Tibial nerve (tissue), 4 donors: ENCODE results near the gene TP53. TPM values are rescaled to one million over a fixed set of nuclear protein-coding genes. Genes with fewer than 3 reads are reported as not detected.
A peak's percentile ranks its signal among the peaks of the same experiment; 100 is the strongest.

ENCODE experiments used
- DNase-seq, 2 donors: peaks; one replicate each; pipeline ENCODE4 v3.0.0-alpha.2; 2019; ENCODE audit warnings: low spot score in 2 of 2
- H3K27ac ChIP-seq, 4 donors: fragments of 200-600 bp; sonication (generic) in 3 of 4; one replicate each; pipeline ENCODE4 v1.5.1; 2017 to 2019; ENCODE audit warnings: mild to moderate bottlenecking in 1 of 4
- H3K27me3 ChIP-seq, 2 donors: fragments of 200-600 bp; sonication (generic) in 1 of 2; one replicate each; pipeline versions ENCODE4 v1.5.1 to v1.6.0; 2017 to 2019
- H3K36me3 ChIP-seq, 3 donors: fragments of 200-600 bp; sonication (generic); one replicate each; pipeline ENCODE4 v1.5.1; 2018 to 2019
- H3K4me1 ChIP-seq, 4 donors: fragments of 200-600 bp; sonication (generic) in 3 of 4; one replicate each; pipeline ENCODE4 v1.5.1; 2017 to 2019
- H3K4me3 ChIP-seq, 4 donors: fragments of 200-600 bp; sonication (generic) in 3 of 4; one replicate each; pipeline ENCODE4 v1.5.1; 2017 to 2019; ENCODE audit warnings: mild to moderate bottlenecking in 1 of 4, moderate library complexity in 1 of 4
- H3K9me3 ChIP-seq, 4 donors: fragments of 200-600 bp; sonication (generic) in 3 of 4; one replicate each; pipeline ENCODE4 v1.5.1; 2017 to 2019
- EP300 ChIP-seq, 2 donors: sonication (generic); formaldehyde crosslinking; IDR thresholded peaks; one replicate each; pipeline ENCODE4 v1.6.1; 2017; ENCODE audit warnings: antibody characterized with exemption in 2 of 2, mild to moderate bottlenecking in 1 of 2
- POLR2A ChIP-seq, 2 donors: fragments of 450-650 bp; IDR thresholded peaks; one replicate each; pipeline ENCODE4 v1.6.1; 2017; ENCODE audit warnings: antibody characterized with exemption in 2 of 2, mild to moderate bottlenecking in 2 of 2, moderate library complexity in 2 of 2
- WGBS, 2 donors: methylation state at CpG; one replicate each; pipeline ENCODE4 v1.1.5; 2018; 5-methylcytosine and 5-hydroxymethylcytosine counted together
- total RNA-seq, 4 donors: library from RNA; depleted of rRNA; stranded (reverse); fragments of >200 nt; gene quantifications; one replicate each; pipeline ENCODE4 v1.1.0, GENCODE V29; 2016
- TF ChIP-seq, protein P1 (sequence below), 5 experiments: fragments of 200-600 bp in 3 of 5; fragments of 450-650 bp in 2 of 5; sonication (generic) in 3 of 5; IDR thresholded peaks; one replicate each; pipeline ENCODE4 v1.5.1; 2016 to 2019; ENCODE audit warnings: antibody characterized with exemption in 5 of 5, mild to moderate bottlenecking in 3 of 5, moderate library complexity in 2 of 5

TP53 gene
- total RNA-seq, 4 donors from 2014 or later: 26.7 to 32.1 (median 30.0) TPM

DNA sequence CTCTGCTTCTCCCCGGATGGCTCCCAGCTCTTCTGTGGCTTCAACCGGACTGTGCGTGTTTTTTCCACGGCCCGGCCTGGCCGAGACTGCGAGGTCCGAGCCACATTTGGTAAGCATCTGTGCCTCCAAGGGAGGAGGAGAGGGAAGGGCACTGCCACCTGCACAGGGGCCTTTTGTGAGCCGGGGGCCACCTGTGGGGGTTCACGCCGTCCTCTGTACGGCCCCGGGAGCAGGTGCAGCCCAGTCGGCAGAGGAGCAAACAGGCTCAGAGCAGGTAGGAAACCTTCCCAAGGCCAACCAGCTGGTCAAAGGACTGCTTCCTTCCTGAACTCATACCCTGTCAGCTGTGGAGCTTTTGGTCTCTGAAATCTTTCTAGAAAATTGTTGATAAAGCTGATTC is 14.4 kb upstream of the TP53 start:
- 89 to 94% methylated on average over 14 of the region's 14 CpGs for WGBS, 2 donors
- H3K36me3 ChIP-seq: peaks cover 0 to 61% (median 17%) of the 10 kb centered on the region in 3 donors
- no peak for DNase-seq
- no peak overlapping the region for H3K4me3 ChIP-seq
- H3K9me3 ChIP-seq: no peaks in the 10 kb centered on the region
- no peak overlapping the region for H3K27ac ChIP-seq
- H3K27me3 ChIP-seq: peaks cover 0 to 40% of the 10 kb centered on the region in 2 donors
- TF ChIP-seq EP300 (IDR thresholded peaks at IDR 0.05) (no peak), POLR2A (IDR thresholded peaks at IDR 0.05) (no peak)
- TF ChIP-seq, protein P1, sequence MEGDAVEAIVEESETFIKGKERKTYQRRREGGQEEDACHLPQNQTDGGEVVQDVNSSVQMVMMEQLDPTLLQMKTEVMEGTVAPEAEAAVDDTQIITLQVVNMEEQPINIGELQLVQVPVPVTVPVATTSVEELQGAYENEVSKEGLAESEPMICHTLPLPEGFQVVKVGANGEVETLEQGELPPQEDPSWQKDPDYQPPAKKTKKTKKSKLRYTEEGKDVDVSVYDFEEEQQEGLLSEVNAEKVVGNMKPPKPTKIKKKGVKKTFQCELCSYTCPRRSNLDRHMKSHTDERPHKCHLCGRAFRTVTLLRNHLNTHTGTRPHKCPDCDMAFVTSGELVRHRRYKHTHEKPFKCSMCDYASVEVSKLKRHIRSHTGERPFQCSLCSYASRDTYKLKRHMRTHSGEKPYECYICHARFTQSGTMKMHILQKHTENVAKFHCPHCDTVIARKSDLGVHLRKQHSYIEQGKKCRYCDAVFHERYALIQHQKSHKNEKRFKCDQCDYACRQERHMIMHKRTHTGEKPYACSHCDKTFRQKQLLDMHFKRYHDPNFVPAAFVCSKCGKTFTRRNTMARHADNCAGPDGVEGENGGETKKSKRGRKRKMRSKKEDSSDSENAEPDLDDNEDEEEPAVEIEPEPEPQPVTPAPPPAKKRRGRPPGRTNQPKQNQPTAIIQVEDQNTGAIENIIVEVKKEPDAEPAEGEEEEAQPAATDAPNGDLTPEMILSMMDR (IDR thresholded peaks at IDR 0.05): no peak
- peaks cover 0 to 16% (median 9%) of the 10 kb centered on the region in 4 donors for H3K4me1 ChIP-seq

DNA sequence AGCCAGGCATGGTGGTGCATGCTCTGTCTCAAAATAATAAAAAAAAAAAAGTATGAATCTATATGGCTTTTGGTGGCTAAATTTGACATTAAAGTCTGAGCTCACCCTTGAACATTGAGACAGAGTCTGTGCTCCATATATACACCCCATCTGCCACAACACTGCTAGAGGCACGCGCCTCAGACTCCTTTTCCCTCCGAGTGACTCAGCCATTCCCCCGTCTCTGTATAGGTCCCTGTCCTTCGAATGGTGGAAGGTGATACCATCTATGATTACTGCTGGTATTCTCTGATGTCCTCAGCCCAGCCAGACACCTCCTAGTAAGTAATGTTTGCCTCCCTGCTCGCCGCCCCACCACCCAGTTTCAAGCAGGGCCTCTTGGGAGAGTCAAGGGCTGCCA is 13.2 kb upstream of the TP53 start:
- H3K36me3 ChIP-seq: peaks cover 0 to 72% (median 17%) of the 10 kb centered on the region in 3 donors
- H3K4me1 ChIP-seq: peaks cover 0 to 14% (median 9%) of the 10 kb centered on the region in 4 donors
- H3K27me3 ChIP-seq: peaks cover 0 to 29% of the 10 kb centered on the region in 2 donors
- H3K27ac ChIP-seq: no peak overlapping the region
- no peaks in the 10 kb centered on the region for H3K9me3 ChIP-seq
- no peak overlapping the region for H3K4me3 ChIP-seq
- TF ChIP-seq POLR2A (IDR thresholded peaks at IDR 0.05) (no peak), EP300 (IDR thresholded peaks at IDR 0.05) (no peak)
- TF ChIP-seq, protein P1 (IDR thresholded peaks at IDR 0.05): no peak
- DNase-seq: no peak
- 87 to 96% methylated on average over 7 of the region's 7 CpGs for WGBS, 2 donors

DNA sequence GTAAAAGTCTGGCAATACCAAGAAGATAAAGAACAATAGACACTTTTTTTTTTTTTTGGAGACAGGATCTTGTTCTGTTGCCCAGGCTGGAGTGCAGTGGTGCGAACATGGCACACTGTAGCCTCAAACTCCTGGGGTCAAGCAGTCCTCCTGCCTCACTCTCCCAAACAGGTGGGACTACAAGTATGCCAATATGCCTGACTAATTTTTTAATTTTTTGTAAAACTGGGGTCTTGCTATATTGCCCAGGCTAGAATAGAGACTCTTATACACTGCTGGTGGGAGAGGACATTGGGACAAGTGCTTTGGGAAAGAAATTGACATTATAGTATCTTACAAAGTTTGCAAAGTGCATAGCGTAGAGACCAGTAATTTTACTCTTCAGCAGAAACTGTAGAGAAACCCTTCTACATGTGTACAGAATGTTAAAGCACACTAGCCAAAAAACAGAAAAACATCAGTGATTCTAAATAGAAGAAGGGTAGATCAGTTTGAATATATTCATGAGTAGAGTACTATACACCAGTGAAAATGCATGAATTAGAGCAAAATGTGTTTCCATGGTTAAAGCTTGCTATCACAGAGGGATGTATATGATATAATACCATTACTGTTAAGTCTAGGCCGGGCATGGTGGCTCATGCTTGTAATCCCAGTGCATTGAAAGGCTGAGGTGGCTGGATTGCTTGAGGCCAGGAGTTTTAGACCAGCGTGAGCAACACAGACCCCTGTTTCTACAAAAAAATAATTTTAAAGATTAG is 10.7 kb upstream of the TP53 start:
- Histone ChIP-seq H3K4me1 (no peaks in the 10 kb centered on the region), H3K27me3 (peaks cover 0 to 4% of the 10 kb centered on the region in 2 donors), H3K4me3 (no peak overlapping the region), H3K36me3 (peaks cover 0 to 85% (median 15%) of the 10 kb centered on the region in 3 donors), H3K9me3 (no peaks in the 10 kb centered on the region), H3K27ac (no peak overlapping the region)
- DNase-seq: no peak
- TF ChIP-seq POLR2A (IDR thresholded peaks at IDR 0.05): no peak
- TF ChIP-seq, protein P1 (IDR thresholded peaks at IDR 0.05): no peak
- no peak for TF ChIP-seq EP300 (IDR thresholded peaks at IDR 0.05)
- WGBS, 2 donors: 96 to 97% methylated on average over 4 of the region's 4 CpGs

DNA sequence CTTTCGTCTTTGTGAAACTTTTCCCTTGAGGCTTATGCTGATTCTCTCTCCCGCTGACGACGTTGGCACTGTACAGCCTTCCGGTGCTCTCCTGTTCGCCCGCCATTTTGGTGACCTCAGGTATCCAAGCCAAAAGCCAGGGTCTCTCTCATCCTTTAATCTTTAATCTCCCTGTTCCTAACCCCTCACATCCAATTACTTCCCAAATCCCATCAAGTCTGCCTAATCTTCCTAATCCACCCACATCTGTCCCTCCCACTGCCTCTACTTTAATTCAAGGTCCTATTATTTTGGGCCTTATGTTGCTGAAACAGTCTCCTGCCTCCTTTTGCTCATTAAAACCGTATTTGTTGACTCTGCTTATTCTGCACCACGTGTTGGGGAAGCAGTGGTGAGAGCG is 8.3 kb upstream of the TP53 start:
- TF ChIP-seq POLR2A (IDR thresholded peaks at IDR 0.05) (no peak), EP300 (IDR thresholded peaks at IDR 0.05) (no peak)
- TF ChIP-seq, protein P1 (IDR thresholded peaks at IDR 0.05): no peak
- Histone ChIP-seq H3K4me1 (no peaks in the 10 kb centered on the region), H3K9me3 (no peaks in the 10 kb centered on the region), H3K4me3 (no peak overlapping the region), H3K27ac (no peak overlapping the region), H3K36me3 (peaks cover 0 to 85% (median 0%) of the 10 kb centered on the region in 3 donors), H3K27me3 (no peaks in the 10 kb centered on the region)
- 91 to 98% methylated on average over 10 of the region's 10 CpGs for WGBS, 2 donors
- DNase-seq: no peak

DNA sequence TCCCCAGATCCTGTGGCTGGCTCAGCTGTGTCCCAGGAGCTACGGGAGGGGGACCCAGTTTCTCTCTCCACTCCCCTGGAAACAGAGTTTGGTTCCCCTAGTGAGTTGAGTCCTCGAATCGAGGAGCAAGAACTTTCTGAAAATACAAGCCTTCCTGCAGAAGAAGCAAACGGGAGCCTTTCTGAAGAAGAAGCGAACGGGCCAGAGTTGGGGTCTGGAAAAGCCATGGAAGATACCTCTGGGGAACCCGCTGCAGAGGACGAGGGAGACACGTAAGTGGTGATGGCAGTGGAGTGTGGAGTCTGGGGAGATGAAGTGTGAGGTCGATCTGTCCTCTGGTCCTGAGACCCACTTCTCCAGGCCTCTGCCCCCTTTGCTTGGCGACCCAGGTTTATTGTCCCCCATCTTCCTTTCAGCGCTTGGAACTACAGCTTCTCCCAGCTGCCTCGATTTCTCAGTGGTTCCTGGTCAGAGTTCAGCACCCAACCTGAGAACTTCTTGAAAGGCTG is 1.6 kb upstream of the TP53 start:
- DNase-seq: no peak
- WGBS, 2 donors: 12 to 13% methylated on average over 13 of the region's 13 CpGs
- TF ChIP-seq, protein P1 (IDR thresholded peaks at IDR 0.05): no peak

More for the DNA sequence above, 1.6 kb upstream of the TP53 start:
- Histone ChIP-seq H3K4me3 (peak overlapping the region; percentile 55 to 80 (median 80)), H3K9me3 (no peaks in the 10 kb centered on the region), H3K4me1 (peaks cover 4 to 38% (median 18%) of the 10 kb centered on the region in 4 donors), H3K36me3 (peaks cover 0 to 38% (median 0%) of the 10 kb centered on the region in 3 donors), H3K27ac (peak overlapping the region in 3 of 4 donors; percentile 58 to 98 (median 73)), H3K27me3 (no peaks in the 10 kb centered on the region)
